Measurements from ENCODE around the gene KAZN. TPM values are rescaled to one million over a fixed set of nuclear protein-coding genes. Genes with fewer than 3 reads are reported as not detected.

The KAZN gene
- total and polyA plus RNA-seq, 2 of the 8 experiments (the other 6 are each of a cell fraction or from before 2014, with no cell fraction given), result 3.7 to 11.8 TPM

GRCh38 chr1:14593302-14593701 is 5.2 kb upstream of the KAZN start:
- H3K23me2 ChIP-seq (ENCODE audit: low read depth, low read length), result peaks cover 5% of the 10 kb centered on the region; the same call in 1 of the 2 replicates
- H3K14ac ChIP-seq (ENCODE audit: insufficient read length), result no peak overlapping the region
- no peaks in the 10 kb centered on the region for H3K79me1 ChIP-seq (ENCODE audit: low read depth, low read length)
- H2BK20ac ChIP-seq (ENCODE audit: low read length), result no peak overlapping the region
- no peak overlapping the region for H2BK120ac ChIP-seq (replicated peaks; ENCODE audit: low read depth, low read length)
- TF ChIP-seq BCL11A (IDR thresholded peaks at IDR 0.05; ENCODE audit: low read depth in 2 of 2, low read length in 2 of 2) (no peak), TEAD4 (IDR thresholded peaks at IDR 0.05; ENCODE audit: low read depth, low read length) (peak; percentile 41; the same call in 1 of the 2 replicates), BACH1 (IDR thresholded peaks at IDR 0.05; ENCODE audit: low read length) (no peak), SP1 (IDR thresholded peaks at IDR 0.05; ENCODE audit: low read depth, low read length) (0 out of 2 replicates have a peak, but pooled peaks have one; percentile 47)
- ChIA-PET POLR2A (ENCODE audit: partially characterized antibody) (interaction anchor here (1.5 kb wide), 1 partner anchor 21 kb away, joined by 3 read pairs; no protein-coding TSS in a partner anchor), CTCF (ENCODE audit: partially characterized antibody) (interaction anchor here (1.5 kb wide), 1 partner anchor 23 kb away, joined by 4 read pairs; no protein-coding TSS in a partner anchor)
- no peak overlapping the region for H2BK5ac ChIP-seq (ENCODE audit: low read depth, low read length)
- H3K56ac ChIP-seq (replicated peaks; ENCODE audit: insufficient read length, low read depth, low read length), result no peak overlapping the region
- H3K27ac ChIP-seq (ENCODE audit: low read depth, low read length), result no peak overlapping the region
- H2AFZ ChIP-seq (ENCODE audit: low read length), result no peak overlapping the region
- H2AK5ac ChIP-seq (ENCODE audit: low read depth, low read length), result no peak overlapping the region; the same call in 1 of the 2 replicates
- H3K9ac ChIP-seq (replicated peaks in 1 of 4; ENCODE audit: extremely low read depth in 1 of 4, low read depth in 3 of 4, low read length in 3 of 4), result no peak overlapping the region
- peaks cover 13 to 40% (median 23%) of the 10 kb centered on the region in 4 experiments for H3K4me1 ChIP-seq (replicated peaks in 1 of 4; ENCODE audit: control insufficient read depth in 3 of 4, insufficient read depth in 4 of 4, low read length in 3 of 4)
- H3K4ac ChIP-seq (replicated peaks; ENCODE audit: insufficient read length, low read depth, low read length), result no peak overlapping the region
- H4K91ac ChIP-seq (replicated peaks; ENCODE audit: insufficient read length, low read length), result no peak overlapping the region
- H3K9me3 ChIP-seq (ENCODE audit: insufficient read depth in 2 of 2, low read depth in 1 of 2, low read length in 1 of 2), result no peaks in the 10 kb centered on the region
- H3K36me3 ChIP-seq (ENCODE audit: control insufficient read depth in 2 of 4, insufficient read depth in 4 of 4, low read length in 3 of 4), result no peaks in the 10 kb centered on the region
- peak overlapping the region in 1 of 4 experiments; percentile 17; a peak in 2 of 8 replicates for H3K4me3 ChIP-seq (ENCODE audit: extremely low read depth in 1 of 4, insufficient read depth in 2 of 4, low read depth in 3 of 4, low read length in 4 of 4)
- no peak overlapping the region for H2BK12ac ChIP-seq (ENCODE audit: low read depth, low read length)
- WGBS, 2 experiments (ENCODE audit: extremely low coverage in 1 of 2, insufficient coverage in 1 of 2, insufficient read length in 1 of 2, insufficient replicate concordance in 2 of 2, low coverage in 1 of 2, low lambda C conversion rate in 2 of 2, missing lambda C conversion rate in 1 of 2), result 9% methylated on average over 4 of the region's 4 CpGs; no CpG with 5 or more reads in 1 of the 2 experiments
- no peak overlapping the region for H4K8ac ChIP-seq (ENCODE audit: extremely low read depth, insufficient read depth, low read length)
- peak overlapping the region; percentile 41 to 42; a peak in 3 of 4 replicates for H3K4me2 ChIP-seq (ENCODE audit: insufficient read depth in 1 of 2, low read depth in 2 of 2, low read length in 2 of 2)
- no peak overlapping the region; the same call in 1 of the 2 replicates for H3K18ac ChIP-seq (ENCODE audit: extremely low read depth, low read length)
- no peak overlapping the region for H3K23ac ChIP-seq (ENCODE audit: insufficient read length)
- peaks cover 8 to 18% (median 14%) of the 10 kb centered on the region in 4 experiments; a peak in 6 of 7 replicates for H3K27me3 ChIP-seq (replicated peaks in 1 of 4; ENCODE audit: control insufficient read depth in 3 of 4, extremely low read depth in 1 of 4, insufficient read depth in 3 of 4, low read length in 3 of 4)
- FAIRE-seq (peak; percentile 45), DNase-seq (ENCODE audit: low read depth in 1 of 2, low spot score in 2 of 2) (peak in 1 of 2 experiments; percentile 56)
- H3K79me2 ChIP-seq (ENCODE audit: control insufficient read depth in 1 of 2, insufficient read depth in 2 of 2, low read length in 2 of 2), result no peaks in the 10 kb centered on the region
- H4K5ac ChIP-seq (ENCODE audit: insufficient read length, low read depth, low read length), result no peak overlapping the region
- no peaks in the 10 kb centered on the region for H4K20me1 ChIP-seq (replicated peaks in 1 of 2; ENCODE audit: control insufficient read depth in 1 of 2, insufficient read depth in 2 of 2, low read length in 2 of 2)
- H2BK15ac ChIP-seq (ENCODE audit: low read length), result no peak overlapping the region
